HUES64 (cell line): Measurements from ENCODE around the gene KIAA1614.
"Not testable (repeated sequence)": the region's sequence is repeated elsewhere in the genome, so short reads cannot be mapped to it uniquely, and the experiment has no call there.

Experiments used
- H3K27ac ChIP-seq: 2 replicates; pipeline ENCODE4 v1.7.0; 2013; ENCODE audit warnings: low read depth, low read length, inconsistent platforms
- H3K27me3 ChIP-seq: 2 replicates; pipeline ENCODE4 v1.6.1; 2013; ENCODE audit warnings: mild to moderate bottlenecking, low read length; ENCODE audit not compliant: insufficient read depth
- H3K36me3 ChIP-seq: 2 replicates; pipeline ENCODE4 v1.6.1; 2013; ENCODE audit warnings: mild to moderate bottlenecking, low read length; ENCODE audit not compliant: insufficient read depth
- H3K4me1 ChIP-seq: 2 replicates; pipeline ENCODE4 v1.6.1; 2013; ENCODE audit warnings: mild to moderate bottlenecking, low read length, moderate library complexity; ENCODE audit not compliant: insufficient read depth
- H3K4me3 ChIP-seq: 2 replicates; pipeline ENCODE4 v1.5.1; 2013; ENCODE audit warnings: mild to moderate bottlenecking, low read length, moderate library complexity
- H3K9ac ChIP-seq: 2 replicates; pipeline ENCODE4 v1.6.1; 2013; ENCODE audit warnings: mild to moderate bottlenecking, low read depth, low read length
- H3K9me3 ChIP-seq: 2 replicates; pipeline ENCODE4 v1.6.1; 2013; ENCODE audit warnings: low read depth, low read length; ENCODE audit not compliant: insufficient read depth
- WGBS: fragments of 150-250, 120-280 bp; methylation state at CpG from one replicate; pipeline ENCODE4 v1.1.7; 2013; ENCODE audit warnings: missing lambda C conversion rate; 5-methylcytosine and 5-hydroxymethylcytosine counted together

KIAA1614 gene

GRCh38 chr1:180966744-180967536 is 54.2 kb downstream of the KIAA1614 start:
- no peaks in the 10 kb centered on the region for H3K27me3 ChIP-seq
- H3K9ac ChIP-seq: no peak overlapping the region
- 88% methylated on average over 15 of the region's 15 CpGs for WGBS
- no peaks in the 10 kb centered on the region for H3K4me1 ChIP-seq
- no peaks in the 10 kb centered on the region for H3K9me3 ChIP-seq
- H3K27ac ChIP-seq: no peak overlapping the region
- H3K36me3 ChIP-seq: peaks cover 22% of the 10 kb centered on the region
- no peak overlapping the region for H3K4me3 ChIP-seq

DNA sequence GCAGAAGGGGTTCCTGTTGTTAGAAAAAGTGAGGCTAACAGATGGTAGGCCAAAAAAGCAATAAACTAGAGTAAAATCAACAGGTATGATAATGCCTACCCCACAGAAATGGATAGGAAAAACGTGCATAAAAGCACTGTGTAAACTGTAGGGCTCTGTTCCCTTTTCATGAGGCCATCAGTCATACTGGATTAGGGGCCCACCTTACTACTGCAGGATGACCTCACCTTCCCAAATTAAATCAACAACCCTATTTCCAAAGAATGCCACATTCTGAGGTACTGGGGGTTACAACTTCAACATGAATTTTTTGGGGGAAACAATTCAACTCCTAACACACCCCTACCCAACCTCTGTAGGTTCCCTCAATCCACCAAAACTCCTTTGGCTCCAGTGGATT is 54.9 kb downstream of the KIAA1614 start:
- 96% methylated on average over 1 of the region's 1 CpG for WGBS
- no peaks in the 10 kb centered on the region for H3K27me3 ChIP-seq
- H3K4me3 ChIP-seq: no peak overlapping the region
- H3K4me1 ChIP-seq: no peaks in the 10 kb centered on the region
- H3K27ac ChIP-seq: no peak overlapping the region
- no peaks in the 10 kb centered on the region for H3K9me3 ChIP-seq
- H3K36me3 ChIP-seq: peaks cover 25% of the 10 kb centered on the region
- no peak overlapping the region for H3K9ac ChIP-seq

GRCh38 chr1:180968834-180969233 is 56.1 kb downstream of the KIAA1614 start:
- H3K27ac ChIP-seq, H3K4me1 ChIP-seq, H3K4me3 ChIP-seq, H3K9me3 ChIP-seq, H3K9ac ChIP-seq, H3K27me3 ChIP-seq: not testable (repeated sequence)
- 94% methylated on average over 8 of the region's 8 CpGs for WGBS
- H3K36me3 ChIP-seq: peaks cover 37% of the 10 kb centered on the region

- H3K4me3 ChIP-seq: no peak overlapping the region
- H3K27ac ChIP-seq: no peak overlapping the region
- H3K4me1 ChIP-seq: no peaks in the 10 kb centered on the region
- H3K9me3 ChIP-seq: no peaks in the 10 kb centered on the region
- WGBS: 82% methylated on average over 8 of the region's 8 CpGs
- peaks cover 41% of the 10 kb centered on the region for H3K36me3 ChIP-seq
- no peak overlapping the region for H3K9ac ChIP-seq
- H3K27me3 ChIP-seq: no peaks in the 10 kb centered on the region
Observed at GRCh38 chr1:180969434-180969833, 56.7 kb downstream of the KIAA1614 start.

GRCh38 chr1:180970333-180971079 is 57.8 kb downstream of the KIAA1614 start:
- Histone ChIP-seq H3K9me3 (no peaks in the 10 kb centered on the region), H3K27ac (no peak overlapping the region)
- 92% methylated on average over 15 of the region's 15 CpGs for WGBS

DNA sequence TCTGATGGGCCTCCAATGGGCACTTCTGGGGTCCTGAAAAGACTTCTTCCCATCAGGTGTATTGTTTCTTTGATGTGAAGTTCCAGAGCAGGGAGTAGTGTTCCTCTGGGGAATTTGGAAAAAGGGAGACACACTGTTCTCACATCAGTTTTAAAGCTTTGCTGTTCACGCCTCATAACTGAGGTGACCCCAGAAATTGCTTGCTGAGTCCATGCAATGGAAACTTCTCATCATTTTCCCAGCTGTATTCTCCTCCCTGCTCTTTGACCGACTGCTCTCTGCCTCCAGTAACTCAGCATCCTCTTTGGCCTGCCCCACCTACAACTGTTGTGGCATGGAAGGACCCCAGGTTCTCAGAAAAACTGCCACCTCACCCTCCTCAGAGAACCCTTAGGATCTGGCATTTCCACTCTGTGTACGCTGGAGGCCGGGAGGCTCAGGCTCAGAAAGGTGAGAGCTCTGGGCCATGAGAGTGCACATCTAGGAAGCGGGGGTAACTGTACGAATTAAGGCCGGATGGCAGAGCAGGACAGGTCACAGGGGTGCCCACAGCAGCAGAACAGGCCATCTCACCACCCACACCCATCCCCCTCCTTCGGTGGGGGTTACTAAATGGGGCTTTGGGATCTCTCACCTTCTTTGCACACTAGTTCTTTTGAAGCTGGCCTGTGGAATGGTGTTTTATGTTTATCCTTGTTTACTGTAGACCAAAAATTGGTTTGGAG is 58.7 kb downstream of the KIAA1614 start:
- Histone ChIP-seq H3K27me3 (no peaks in the 10 kb centered on the region), H3K27ac (no peak overlapping the region), H3K36me3 (peaks cover 61% of the 10 kb centered on the region), H3K4me1 (no peaks in the 10 kb centered on the region), H3K9ac (no peak overlapping the region), H3K9me3 (no peaks in the 10 kb centered on the region), H3K4me3 (no peak overlapping the region)
- WGBS: 95% methylated on average over 7 of the region's 8 CpGs

More at GRCh38 chr1:180970333-180971079, 57.8 kb downstream of the KIAA1614 start:
- Histone ChIP-seq H3K9ac (no peak overlapping the region), H3K36me3 (peaks cover 51% of the 10 kb centered on the region), H3K27me3 (no peaks in the 10 kb centered on the region), H3K4me3 (no peak overlapping the region), H3K4me1 (no peaks in the 10 kb centered on the region)

DNA sequence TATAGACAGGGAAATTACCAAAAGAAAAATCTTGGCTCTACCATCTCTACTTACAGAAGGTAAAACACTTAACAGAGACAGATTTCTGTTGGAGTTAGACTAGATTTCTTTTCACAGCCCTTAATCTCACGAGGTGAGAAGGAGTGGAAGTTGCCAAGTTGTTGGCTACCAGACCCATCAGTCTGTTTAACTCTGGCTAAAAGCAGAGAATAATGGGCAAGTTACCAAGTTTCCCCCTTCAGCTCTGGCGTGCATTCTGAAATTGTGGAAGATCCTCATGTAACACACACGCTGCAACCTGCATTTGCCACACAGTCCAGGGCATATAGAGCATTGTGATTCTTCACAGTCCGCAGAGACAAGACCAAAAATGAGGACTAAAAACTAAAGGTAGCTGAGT is 60.7 kb downstream of the KIAA1614 start:
- Histone ChIP-seq H3K9ac (no peak overlapping the region), H3K27ac (no peak overlapping the region)

DNA sequence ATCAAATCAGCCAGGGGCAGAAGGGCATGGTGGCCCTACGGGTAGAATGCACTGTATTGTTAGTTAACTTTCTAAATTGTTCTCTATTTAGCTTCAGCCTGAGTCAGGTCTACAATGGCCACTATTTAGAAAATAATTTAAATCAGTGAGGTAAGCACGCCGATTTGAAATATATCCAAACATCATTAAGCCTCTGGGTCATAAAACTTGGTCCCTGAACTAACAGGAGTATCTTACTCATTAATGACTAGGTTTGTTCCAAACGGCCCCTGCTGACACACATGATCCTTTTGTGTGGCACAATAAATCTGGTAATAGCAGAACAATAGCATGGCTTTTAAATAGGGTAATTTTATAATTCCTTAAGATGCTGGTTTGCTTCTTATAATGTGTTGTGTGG is 61.5 kb downstream of the KIAA1614 start:
- Histone ChIP-seq H3K4me1 (peaks cover 4% of the 10 kb centered on the region; the same call in 1 of the 2 replicates), H3K36me3 (peaks cover 81% of the 10 kb centered on the region), H3K4me3 (no peak overlapping the region), H3K27me3 (no peaks in the 10 kb centered on the region), H3K9me3 (no peaks in the 10 kb centered on the region), H3K27ac (no peak overlapping the region), H3K9ac (no peak overlapping the region)
- WGBS: 73% methylated on average over 4 of the region's 4 CpGs

More for the DNA sequence above, 60.7 kb downstream of the KIAA1614 start:
- 94% methylated on average over 4 of the region's 4 CpGs for WGBS
- Histone ChIP-seq H3K4me3 (no peak overlapping the region), H3K27me3 (no peaks in the 10 kb centered on the region), H3K36me3 (peaks cover 76% of the 10 kb centered on the region), H3K4me1 (no peaks in the 10 kb centered on the region), H3K9me3 (no peaks in the 10 kb centered on the region)

- Histone ChIP-seq H3K27ac (no peak overlapping the region), H3K4me1 (peaks cover 4% of the 10 kb centered on the region; the same call in 1 of the 2 replicates), H3K27me3 (no peaks in the 10 kb centered on the region), H3K4me3 (no peak overlapping the region), H3K9me3 (no peaks in the 10 kb centered on the region), H3K9ac (no peak overlapping the region), H3K36me3 (peaks cover 82% of the 10 kb centered on the region)
- WGBS: 92% methylated on average over 3 of the region's 4 CpGs
Observed at GRCh38 chr1:180975551-180975950, 62.9 kb downstream of the KIAA1614 start.

DNA sequence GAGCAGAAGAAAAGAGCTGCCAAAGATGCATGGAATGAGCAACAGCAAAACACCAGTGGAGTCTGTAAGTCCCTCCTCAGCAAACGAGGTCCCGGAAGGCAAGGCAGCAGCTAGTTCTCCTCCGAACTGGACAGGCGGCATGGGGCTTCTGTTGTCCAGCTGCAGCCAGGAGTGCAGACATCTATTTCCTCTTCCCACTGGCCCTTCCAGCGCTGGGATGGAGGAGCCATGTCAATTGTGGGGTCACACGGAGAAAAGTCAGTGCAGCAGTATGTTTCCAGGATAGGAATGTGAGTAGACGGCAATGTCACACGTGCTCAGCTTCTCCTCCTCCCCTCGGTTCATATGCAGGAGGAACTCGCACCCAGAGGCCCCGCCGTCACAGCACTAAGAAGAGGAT is 63.5 kb downstream of the KIAA1614 start:
- peaks cover 4% of the 10 kb centered on the region; the same call in 1 of the 2 replicates for H3K4me1 ChIP-seq
- peaks cover 83% of the 10 kb centered on the region for H3K36me3 ChIP-seq
- H3K9ac ChIP-seq: no peak overlapping the region
- H3K4me3 ChIP-seq: no peak overlapping the region
- 96% methylated on average over 12 of the region's 12 CpGs for WGBS
- H3K27ac ChIP-seq: no peak overlapping the region
- H3K9me3 ChIP-seq: no peaks in the 10 kb centered on the region
- H3K27me3 ChIP-seq: no peaks in the 10 kb centered on the region
